GM18499 (cell line): ENCODE data around the gene PDGFB.
"Not testable (repeated sequence)": the region's sequence is repeated elsewhere in the genome, so short reads cannot be mapped to it uniquely, and the experiment has no call there.

ENCODE experiments used
- ATAC-seq: cut with Tn5 transposase; IDR thresholded peaks from one replicate; pipeline ENCODE4 v1.9.1; 2021; ENCODE audit warnings: moderate number of reproducible peaks; ENCODE audit not compliant: insufficient read depth, unreplicated experiment

Gene PDGFB

GRCh38 chr22:39230261-39231196 is 14.3 kb downstream of the PDGFB start:
- ATAC-seq, result no peak

- ATAC-seq, result no peak
Observed at GRCh38 chr22:39229688-39230260, 15.0 kb downstream of the PDGFB start.

- ATAC-seq, result no peak
Observed at GRCh38 chr22:39229075-39229474, 15.7 kb downstream of the PDGFB start.

GRCh38 chr22:39227542-39228272 is 17.1 kb downstream of the PDGFB start:
- no peak for ATAC-seq

GRCh38 chr22:39226353-39226752 is 18.4 kb downstream of the PDGFB start:
- no peak for ATAC-seq

GRCh38 chr22:39225591-39225990 is 19.2 kb downstream of the PDGFB start:
- no peak for ATAC-seq

- ATAC-seq, result no peak
Observed at GRCh38 chr22:39224550-39224949, 20.2 kb downstream of the PDGFB start.

GRCh38 chr22:39223091-39223710 is 21.6 kb downstream of the PDGFB start:
- no peak for ATAC-seq

GRCh38 chr22:39221999-39222686 is 22.6 kb downstream of the PDGFB start:
- no peak for ATAC-seq

GRCh38 chr22:39220890-39221850 is 23.6 kb downstream of the PDGFB start:
- ATAC-seq, result no peak

GRCh38 chr22:39220450-39220849 is 24.3 kb downstream of the PDGFB start:
- ATAC-seq, result no peak

GRCh38 chr22:39219071-39220039 is 25.4 kb downstream of the PDGFB start:
- no peak for ATAC-seq

GRCh38 chr22:39218432-39218831 is 26.4 kb downstream of the PDGFB start:
- not testable (repeated sequence) for ATAC-seq

- ATAC-seq, result no peak
Observed at GRCh38 chr22:39216143-39216490, 28.7 kb downstream of the PDGFB start.

GRCh38 chr22:39215426-39216142 is 29.2 kb downstream of the PDGFB start:
- no peak for ATAC-seq

GRCh38 chr22:39215070-39215396 is 29.7 kb downstream of the PDGFB start:
- ATAC-seq, result no peak

GRCh38 chr22:39214383-39215069 is 30.3 kb downstream of the PDGFB start:
- no peak for ATAC-seq
